ENCODE results near the gene LDLRAD1.
"Not testable (repeated sequence)": the region's sequence is repeated elsewhere in the genome, so short reads cannot be mapped to it uniquely, and the experiment has no call there.

The LDLRAD1 gene

GRCh38 chr1:53984726-53985125 lies 33.3 kb downstream of the LDLRAD1 start:
- no peak overlapping the region for H3K27ac ChIP-seq
- TF ChIP-seq ZFX (IDR thresholded peaks at IDR 0.05), result no peak
- no peak for TF ChIP-seq CTCF (conservative IDR thresholded peaks at IDR 0.05)

GRCh38 chr1:53982763-53983104 lies 35.3 kb downstream of the LDLRAD1 start:
- TF ChIP-seq ZFX (IDR thresholded peaks at IDR 0.05), result no peak
- TF ChIP-seq CTCF (conservative IDR thresholded peaks at IDR 0.05), result no peak

GRCh38 chr1:53982034-53982762 lies 35.8 kb downstream of the LDLRAD1 start:
- H3K27ac ChIP-seq, result no peak overlapping the region
- TF ChIP-seq CTCF (conservative IDR thresholded peaks at IDR 0.05) (no peak), ZFX (IDR thresholded peaks at IDR 0.05) (no peak)

More at GRCh38 chr1:53982763-53983104, 35.3 kb downstream of the LDLRAD1 start:
- no peak overlapping the region for H3K27ac ChIP-seq

GRCh38 chr1:53981220-53981619 lies 36.8 kb downstream of the LDLRAD1 start:
- H3K27ac ChIP-seq, result no peak overlapping the region
- TF ChIP-seq ZFX (IDR thresholded peaks at IDR 0.05) (no peak), CTCF (conservative IDR thresholded peaks at IDR 0.05) (no peak)

- TF ChIP-seq CTCF (conservative IDR thresholded peaks at IDR 0.05) (no peak), ZFX (IDR thresholded peaks at IDR 0.05) (no peak)
- H3K27ac ChIP-seq, result no peak overlapping the region
Observed at GRCh38 chr1:53979712-53980450, 38.1 kb downstream of the LDLRAD1 start.

- TF ChIP-seq ZFX (IDR thresholded peaks at IDR 0.05) (no peak), CTCF (conservative IDR thresholded peaks at IDR 0.05) (no peak)
- no peak overlapping the region for H3K27ac ChIP-seq
Observed at GRCh38 chr1:53975861-53976260, 42.1 kb downstream of the LDLRAD1 start.

- TF ChIP-seq CTCF (conservative IDR thresholded peaks at IDR 0.05), result no peak
- no peak for TF ChIP-seq ZFX (IDR thresholded peaks at IDR 0.05)
- H3K27ac ChIP-seq, result no peak overlapping the region
Observed at GRCh38 chr1:53971718-53972117, 46.3 kb downstream of the LDLRAD1 start.

- not testable (repeated sequence) for H3K27ac ChIP-seq
Observed at GRCh38 chr1:53969323-53969722, 48.7 kb downstream of the LDLRAD1 start.

All from C4-2B (cell line).